ENCODE data around the gene MORN5.

DNA sequence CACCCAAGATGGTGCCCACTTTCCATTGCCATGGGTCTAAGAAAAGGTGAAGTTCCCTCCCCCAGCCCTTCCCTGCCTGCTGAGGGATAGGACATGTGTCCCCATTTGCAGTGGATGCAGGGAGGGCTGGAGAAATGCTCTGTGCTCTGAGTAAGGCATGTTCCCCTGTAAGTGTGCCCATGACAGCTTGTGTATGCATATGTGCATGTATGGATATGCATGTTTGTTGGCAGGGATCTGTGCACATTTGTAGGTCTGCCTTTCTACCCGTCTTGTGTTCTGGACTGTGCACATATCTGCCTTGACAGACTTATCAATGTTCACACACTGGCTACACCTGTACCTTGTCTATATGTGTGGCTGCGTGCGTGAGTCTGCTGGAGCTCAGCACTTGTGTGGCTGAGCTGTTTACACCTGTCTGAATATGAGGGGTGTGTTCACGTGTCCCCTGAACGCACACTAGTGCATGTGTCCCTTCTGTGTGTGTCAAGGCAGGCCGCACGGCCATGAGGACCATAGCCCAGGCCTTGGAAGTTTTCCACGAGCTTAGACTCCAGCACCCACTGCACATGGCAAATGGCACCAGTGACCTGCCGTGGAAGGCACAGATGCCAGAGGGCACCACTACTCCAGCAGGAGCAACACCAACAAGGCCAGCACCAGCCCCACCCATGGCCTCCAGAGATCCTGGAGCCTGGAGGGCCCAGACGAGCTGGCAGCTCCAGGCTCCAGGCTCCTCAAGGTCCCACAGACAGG lies 39.2 kb upstream of the MORN5 start:
- TF ChIP-seq, protein P1, sequence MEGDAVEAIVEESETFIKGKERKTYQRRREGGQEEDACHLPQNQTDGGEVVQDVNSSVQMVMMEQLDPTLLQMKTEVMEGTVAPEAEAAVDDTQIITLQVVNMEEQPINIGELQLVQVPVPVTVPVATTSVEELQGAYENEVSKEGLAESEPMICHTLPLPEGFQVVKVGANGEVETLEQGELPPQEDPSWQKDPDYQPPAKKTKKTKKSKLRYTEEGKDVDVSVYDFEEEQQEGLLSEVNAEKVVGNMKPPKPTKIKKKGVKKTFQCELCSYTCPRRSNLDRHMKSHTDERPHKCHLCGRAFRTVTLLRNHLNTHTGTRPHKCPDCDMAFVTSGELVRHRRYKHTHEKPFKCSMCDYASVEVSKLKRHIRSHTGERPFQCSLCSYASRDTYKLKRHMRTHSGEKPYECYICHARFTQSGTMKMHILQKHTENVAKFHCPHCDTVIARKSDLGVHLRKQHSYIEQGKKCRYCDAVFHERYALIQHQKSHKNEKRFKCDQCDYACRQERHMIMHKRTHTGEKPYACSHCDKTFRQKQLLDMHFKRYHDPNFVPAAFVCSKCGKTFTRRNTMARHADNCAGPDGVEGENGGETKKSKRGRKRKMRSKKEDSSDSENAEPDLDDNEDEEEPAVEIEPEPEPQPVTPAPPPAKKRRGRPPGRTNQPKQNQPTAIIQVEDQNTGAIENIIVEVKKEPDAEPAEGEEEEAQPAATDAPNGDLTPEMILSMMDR (IDR thresholded peaks at IDR 0.05 in 8 of 11, conservative IDR thresholded peaks at IDR 0.05 in 3 of 11): no peak
- no peak for TF ChIP-seq POLR2A (IDR thresholded peaks at IDR 0.05)

Measured in spleen (tissue), 7 donors.